ENCODE results near the gene VSIG4. TPM values are rescaled to one million over a fixed set of nuclear protein-coding genes. Genes with fewer than 3 reads are reported as not detected.

VSIG4 gene
- total RNA-seq, 4 donors from 2014 or later, result 8.7 to 20.4 (median 14.7) TPM

DNA sequence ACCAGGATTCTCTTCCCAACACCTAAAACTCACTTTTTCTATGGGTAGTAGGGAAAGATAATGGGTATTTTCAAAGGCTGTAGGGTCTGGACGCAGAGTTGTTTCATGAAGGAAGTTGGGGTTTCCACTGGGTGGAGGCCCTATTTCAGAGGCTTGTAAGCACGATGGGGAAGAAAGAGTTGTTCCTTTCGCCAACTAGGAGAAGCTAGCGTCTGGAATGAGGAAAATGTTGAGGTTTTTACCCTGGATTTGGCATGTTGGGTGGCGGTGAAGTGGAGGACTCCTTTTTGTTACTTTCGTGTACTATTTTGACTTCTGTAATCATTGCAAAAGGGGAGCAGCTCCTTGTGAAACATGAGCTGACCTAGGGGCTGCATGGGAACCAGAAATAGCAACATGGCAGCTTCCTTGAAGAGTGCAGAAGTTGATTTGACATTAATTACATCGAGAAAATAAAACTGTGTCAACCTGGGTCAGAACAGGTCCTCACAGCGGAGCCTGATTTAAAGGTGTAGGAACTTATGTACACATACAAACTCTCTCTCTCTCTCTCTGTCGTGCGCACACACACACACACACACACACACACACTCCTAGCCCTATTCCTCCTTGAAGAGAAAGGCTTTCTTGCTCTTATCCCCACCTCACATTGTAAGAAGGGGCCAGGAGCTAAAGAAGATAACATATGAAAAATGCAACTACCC is 19.1 kb downstream of the VSIG4 start:
- no peaks in the 10 kb centered on the region for H3K27me3 ChIP-seq
- TF ChIP-seq EP300 (IDR thresholded peaks at IDR 0.05), result no peak
- no peak for TF ChIP-seq POLR2AphosphoS5 (IDR thresholded peaks at IDR 0.05)
- TF ChIP-seq, protein P1, sequence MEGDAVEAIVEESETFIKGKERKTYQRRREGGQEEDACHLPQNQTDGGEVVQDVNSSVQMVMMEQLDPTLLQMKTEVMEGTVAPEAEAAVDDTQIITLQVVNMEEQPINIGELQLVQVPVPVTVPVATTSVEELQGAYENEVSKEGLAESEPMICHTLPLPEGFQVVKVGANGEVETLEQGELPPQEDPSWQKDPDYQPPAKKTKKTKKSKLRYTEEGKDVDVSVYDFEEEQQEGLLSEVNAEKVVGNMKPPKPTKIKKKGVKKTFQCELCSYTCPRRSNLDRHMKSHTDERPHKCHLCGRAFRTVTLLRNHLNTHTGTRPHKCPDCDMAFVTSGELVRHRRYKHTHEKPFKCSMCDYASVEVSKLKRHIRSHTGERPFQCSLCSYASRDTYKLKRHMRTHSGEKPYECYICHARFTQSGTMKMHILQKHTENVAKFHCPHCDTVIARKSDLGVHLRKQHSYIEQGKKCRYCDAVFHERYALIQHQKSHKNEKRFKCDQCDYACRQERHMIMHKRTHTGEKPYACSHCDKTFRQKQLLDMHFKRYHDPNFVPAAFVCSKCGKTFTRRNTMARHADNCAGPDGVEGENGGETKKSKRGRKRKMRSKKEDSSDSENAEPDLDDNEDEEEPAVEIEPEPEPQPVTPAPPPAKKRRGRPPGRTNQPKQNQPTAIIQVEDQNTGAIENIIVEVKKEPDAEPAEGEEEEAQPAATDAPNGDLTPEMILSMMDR (IDR thresholded peaks at IDR 0.05), result no peak
- 57% methylated on average over 10 of the region's 10 CpGs for WGBS
- no peak overlapping the region for H3K27ac ChIP-seq
- H3K9me3 ChIP-seq, result no peaks in the 10 kb centered on the region
- DNase-seq (ENCODE audit: low spot score in 2 of 2), result no peak
- H3K36me3 ChIP-seq, result no peaks in the 10 kb centered on the region
- H3K4me3 ChIP-seq, result no peak overlapping the region
- H3K4me1 ChIP-seq, result no peaks in the 10 kb centered on the region

DNA sequence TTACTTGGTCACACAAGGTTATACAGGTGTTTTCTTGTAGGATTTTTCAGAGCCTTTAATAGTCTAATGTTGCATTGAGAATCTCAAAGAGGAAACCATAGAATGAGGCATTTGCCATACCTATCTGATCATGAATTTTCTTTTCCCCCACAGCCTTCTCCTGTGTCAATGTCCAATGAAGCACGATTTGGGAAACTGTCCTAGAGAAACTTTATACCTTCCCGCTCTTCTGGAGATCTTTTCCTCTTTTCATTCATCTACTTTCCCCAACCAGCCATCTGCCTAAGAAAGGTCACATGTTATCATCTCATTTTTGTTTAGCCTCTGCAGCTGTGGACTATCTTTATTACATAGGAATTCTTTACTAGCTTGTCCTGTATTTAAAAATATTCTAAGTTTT is 19.9 kb downstream of the VSIG4 start:
- Histone ChIP-seq H3K9me3 (no peaks in the 10 kb centered on the region), H3K4me1 (no peaks in the 10 kb centered on the region), H3K27ac (no peak overlapping the region), H3K27me3 (no peaks in the 10 kb centered on the region), H3K36me3 (no peaks in the 10 kb centered on the region), H3K4me3 (no peak overlapping the region)
- DNase-seq (ENCODE audit: low spot score in 2 of 2), result no peak
- WGBS, result 58% methylated on average over 2 of the region's 2 CpGs
- TF ChIP-seq, protein P1 (IDR thresholded peaks at IDR 0.05), result no peak
- TF ChIP-seq POLR2AphosphoS5 (IDR thresholded peaks at IDR 0.05), result no peak
- TF ChIP-seq POLR2A (IDR thresholded peaks at IDR 0.05), result no peak

- H3K9me3 ChIP-seq, result no peaks in the 10 kb centered on the region
- 63% methylated on average over 1 of the region's 1 CpG for whole genome bisulfite sequencing
- H3K27me3 ChIP-seq, result no peaks in the 10 kb centered on the region
- DNase-seq (ENCODE audit: low spot score in 2 of 2), result no peak
- H3K4me1 ChIP-seq, result no peaks in the 10 kb centered on the region
- no peaks in the 10 kb centered on the region for H3K36me3 ChIP-seq
- TF ChIP-seq EP300 (IDR thresholded peaks at IDR 0.05) (no peak), POLR2A (IDR thresholded peaks at IDR 0.05) (no peak), POLR2AphosphoS5 (IDR thresholded peaks at IDR 0.05) (no peak)
- TF ChIP-seq, protein P1 (IDR thresholded peaks at IDR 0.05), result no peak
- H3K27ac ChIP-seq, result no peak overlapping the region
- H3K4me3 ChIP-seq, result no peak overlapping the region
These were observed 20.6 kb downstream of the VSIG4 start for GRCh38 chrX:66019310-66019652.

- WGBS, result 69% methylated on average over 7 of the region's 7 CpGs
- no peak overlapping the region for H3K4me3 ChIP-seq
- no peak for DNase-seq (ENCODE audit: low spot score in 2 of 2)
- TF ChIP-seq POLR2AphosphoS5 (IDR thresholded peaks at IDR 0.05), result no peak
- TF ChIP-seq, protein P1 (IDR thresholded peaks at IDR 0.05), result no peak
- TF ChIP-seq POLR2A (IDR thresholded peaks at IDR 0.05), result no peak
- TF ChIP-seq EP300 (IDR thresholded peaks at IDR 0.05), result no peak
- no peaks in the 10 kb centered on the region for H3K27me3 ChIP-seq
- H3K27ac ChIP-seq, result no peak overlapping the region
- no peaks in the 10 kb centered on the region for H3K9me3 ChIP-seq
- H3K4me1 ChIP-seq, result no peaks in the 10 kb centered on the region
- H3K36me3 ChIP-seq, result no peaks in the 10 kb centered on the region
These were observed 21.1 kb downstream of the VSIG4 start for GRCh38 chrX:66018585-66019309.

DNA sequence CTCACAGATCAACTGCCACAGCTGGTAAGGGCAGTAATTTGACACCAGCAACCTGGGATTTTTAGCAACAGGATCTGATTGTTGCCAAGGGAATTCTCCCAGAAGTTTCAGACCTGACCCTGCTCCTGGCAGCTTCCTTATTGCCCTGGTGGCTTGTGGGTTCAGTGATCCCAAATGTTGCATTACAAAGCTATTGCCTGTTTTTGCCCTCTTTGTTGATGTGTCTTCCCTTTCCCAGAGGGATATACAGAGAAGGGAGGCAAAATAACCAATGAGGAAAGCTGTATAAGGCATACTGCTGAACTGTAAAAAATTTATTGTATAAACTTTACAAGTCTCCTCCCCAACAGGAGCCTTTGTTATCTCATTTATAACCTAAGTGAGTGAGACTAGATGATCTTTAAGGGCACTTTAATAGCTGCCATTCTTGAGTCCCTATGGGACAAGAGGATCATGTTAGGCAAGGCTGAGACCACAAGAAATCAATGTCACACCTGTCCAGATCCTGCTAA is 22.2 kb downstream of the VSIG4 start:
- H3K27ac ChIP-seq, result no peak overlapping the region
- H3K4me1 ChIP-seq, result no peaks in the 10 kb centered on the region
- H3K36me3 ChIP-seq, result no peaks in the 10 kb centered on the region
- peak overlapping the region; percentile 9 for H3K4me3 ChIP-seq
- TF ChIP-seq EP300 (IDR thresholded peaks at IDR 0.05) (no peak), POLR2A (IDR thresholded peaks at IDR 0.05) (no peak), POLR2AphosphoS5 (IDR thresholded peaks at IDR 0.05) (no peak)
- TF ChIP-seq, protein P1 (IDR thresholded peaks at IDR 0.05), result no peak
- no peak for DNase-seq (ENCODE audit: low spot score in 2 of 2)
- no peaks in the 10 kb centered on the region for H3K9me3 ChIP-seq
- H3K27me3 ChIP-seq, result no peaks in the 10 kb centered on the region
